Ishikawa (cell line): ENCODE results near the gene ATRN.

Source experiments
- CREB1 ChIP-seq: IDR thresholded peaks from 2 replicates; pipeline ENCODE4 v1.6.1; 2012; ENCODE audit warnings: low read depth
- EGR1 ChIP-seq: IDR thresholded peaks from 2 replicates; pipeline ENCODE4 v1.6.1; 2012
- EP300 ChIP-seq: IDR thresholded peaks from 2 replicates; pipeline ENCODE4 v1.6.1; 2012; ENCODE audit warnings: borderline replicate concordance
- FOXM1 ChIP-seq: IDR thresholded peaks from 2 replicates; pipeline ENCODE4 v1.6.1; 2012; ENCODE audit warnings: low read depth, borderline replicate concordance
- MAX ChIP-seq: IDR thresholded peaks from 2 replicates; pipeline ENCODE4 v1.6.1; 2012
- NFIC ChIP-seq: IDR thresholded peaks from 2 replicates; pipeline ENCODE4 v1.6.1; 2012
- RAD21 ChIP-seq: IDR thresholded peaks from 2 replicates; pipeline ENCODE4 v1.6.1; 2012; ENCODE audit warnings: low read depth
- REST ChIP-seq: IDR thresholded peaks from 2 replicates; pipeline ENCODE4 v1.6.1; 2012; ENCODE audit warnings: low read depth, mild to moderate bottlenecking
- TAF1 ChIP-seq: IDR thresholded peaks from 2 replicates; pipeline ENCODE4 v1.6.1; 2012; ENCODE audit warnings: low read depth, mild to moderate bottlenecking
- TCF12 ChIP-seq: IDR thresholded peaks from 2 replicates; pipeline ENCODE4 v1.6.1; 2012; ENCODE audit warnings: low read depth
- TEAD4 ChIP-seq: IDR thresholded peaks from 2 replicates; pipeline ENCODE4 v1.6.1; 2012
- USF1 ChIP-seq: IDR thresholded peaks from 2 replicates; pipeline ENCODE4 v1.6.1; 2012
- YY1 ChIP-seq: IDR thresholded peaks from 2 replicates; pipeline ENCODE4 v1.6.1; 2012; ENCODE audit warnings: low read depth

- TF ChIP-seq YY1 (no peak), FOXM1 (no peak), TAF1 (no peak), TCF12 (no peak), RAD21 (no peak), EP300 (no peak), MAX (no peak), CREB1 (no peak), EGR1 (no peak), USF1 (no peak), REST (no peak), NFIC (no peak), TEAD4 (no peak)
These were observed 77.1 kb downstream of the ATRN start for GRCh38 chr20:3547906-3548305.
